Fibroblast of skin of abdomen (primary cell): ENCODE measurements around the gene MACC1.
"Not testable (repeated sequence)": the region's sequence is repeated elsewhere in the genome, so short reads cannot be mapped to it uniquely, and the experiment has no call there.

ENCODE experiments used
- DNase-seq: peaks from one replicate; pipeline ENCODE4 v3.0.0-alpha.2; 2013

MACC1 gene

GRCh38 chr7:20165146-20165510 is 52.1 kb downstream of the MACC1 start:
- DNase-seq = no peak

- DNase-seq = peak; percentile 72
These were observed 52.6 kb downstream of the MACC1 start for GRCh38 chr7:20164425-20165145.

GRCh38 chr7:20162665-20163064 is 54.5 kb downstream of the MACC1 start:
- DNase-seq = no peak

- DNase-seq = no peak
These were observed 57.9 kb downstream of the MACC1 start for GRCh38 chr7:20159226-20159747.

- DNase-seq = peak; percentile 23
These were observed 58.5 kb downstream of the MACC1 start for GRCh38 chr7:20158684-20159083.

GRCh38 chr7:20157456-20157855 is 59.7 kb downstream of the MACC1 start:
- DNase-seq = no peak

GRCh38 chr7:20153999-20154398 is 63.2 kb downstream of the MACC1 start:
- DNase-seq = peak; percentile 15

- no peak for DNase-seq
These were observed 63.6 kb downstream of the MACC1 start for GRCh38 chr7:20153567-20153966.

GRCh38 chr7:20152511-20152910 is 64.7 kb downstream of the MACC1 start:
- no peak for DNase-seq

- no peak for DNase-seq
These were observed 65.3 kb downstream of the MACC1 start for GRCh38 chr7:20151708-20152456.

- DNase-seq = peak; percentile 43
These were observed 70.7 kb downstream of the MACC1 start for GRCh38 chr7:20146451-20146850.

GRCh38 chr7:20144801-20145200 is 72.4 kb downstream of the MACC1 start:
- no peak for DNase-seq

GRCh38 chr7:20141666-20142065 is 75.5 kb downstream of the MACC1 start:
- DNase-seq = peak; percentile 12

GRCh38 chr7:20141002-20141345 is 76.2 kb downstream of the MACC1 start:
- no peak for DNase-seq

GRCh38 chr7:20140291-20141001 is 76.7 kb downstream of the MACC1 start:
- no peak for DNase-seq

GRCh38 chr7:20136647-20137046 is 80.5 kb downstream of the MACC1 start:
- no peak for DNase-seq

GRCh38 chr7:20133803-20134202 is 83.4 kb downstream of the MACC1 start:
- no peak for DNase-seq

- no peak for DNase-seq
These were observed 84.6 kb downstream of the MACC1 start for GRCh38 chr7:20132585-20132984.

GRCh38 chr7:20131776-20132175 is 85.4 kb downstream of the MACC1 start:
- DNase-seq = no peak

- no peak for DNase-seq
These were observed 87.3 kb downstream of the MACC1 start for GRCh38 chr7:20129920-20130319.

- DNase-seq = no peak
These were observed 89.2 kb downstream of the MACC1 start for GRCh38 chr7:20128001-20128400.

- DNase-seq = not testable (repeated sequence)
These were observed 91.1 kb downstream of the MACC1 start for GRCh38 chr7:20126060-20126459.

- not testable (repeated sequence) for DNase-seq
These were observed 93.1 kb downstream of the MACC1 start for GRCh38 chr7:20124087-20124486.
